HepG2 (cell line): ENCODE data around the gene PANK1. TPM values are rescaled to one million over a fixed set of nuclear protein-coding genes. Genes with fewer than 3 reads are reported as not detected.

ENCODE experiments used
- ARNT2 ChIP-seq: sonication (generic); formaldehyde crosslinking; IDR thresholded peaks from 2 replicates; pipeline ENCODE4 v1.8.0; 2022; ENCODE audit warnings: mild to moderate bottlenecking, low read depth, missing genetic modification reagents, moderate library complexity
- CREBL2 ChIP-seq: sonication (generic); formaldehyde crosslinking; IDR thresholded peaks from 2 replicates; pipeline ENCODE4 v1.8.1; 2023; ENCODE audit warnings: missing genetic modification reagents, mild to moderate bottlenecking, borderline replicate concordance
- DRAP1 ChIP-seq: IDR thresholded peaks from 2 replicates; pipeline ENCODE4 v1.6.1; 2016; ENCODE audit warnings: missing genetic modification reagents, missing compliant biosample characterization
- FIP1L1 ChIP-seq: fragments of 200-400 bp; formaldehyde crosslinking; IDR thresholded peaks from 2 replicates; pipeline ENCODE4 v1.6.1; 2018; ENCODE audit warnings: low read depth, mild to moderate bottlenecking, low read length, moderate library complexity, borderline replicate concordance; ENCODE audit not compliant: insufficient read depth
- GTF2F1 ChIP-seq: fragments of 150-350 bp; IDR thresholded peaks from 2 replicates; pipeline ENCODE4 v1.6.1; 2014; ENCODE audit warnings: low read length
- HDAC1 ChIP-seq: sonication (generic); formaldehyde crosslinking; IDR thresholded peaks from 2 replicates; pipeline ENCODE4 v1.5.1; 2020; ENCODE audit warnings: mild to moderate bottlenecking, missing genetic modification reagents
- HMGXB4 ChIP-seq, 2 experiments: sonication (generic) in 1 of 2; formaldehyde crosslinking in 1 of 2; IDR thresholded peaks; 2 replicates each; pipeline versions ENCODE4 v1.4.0 to v1.6.1; 2018 to 2020; ENCODE audit warnings: missing genetic modification reagents in 2 of 2, borderline replicate concordance in 1 of 2, low read depth in 1 of 2, mild to moderate bottlenecking in 1 of 2, missing biosample characterization in 1 of 2
- HOXA9 ChIP-seq: sonication (generic); formaldehyde crosslinking; IDR thresholded peaks from 2 replicates; pipeline ENCODE4 v1.8.1; 2022; ENCODE audit warnings: missing genetic modification reagents, mild to moderate bottlenecking, moderate library complexity, borderline replicate concordance
- JUNB ChIP-seq: sonication (generic); formaldehyde crosslinking; IDR thresholded peaks from 2 replicates; pipeline ENCODE4 v1.8.0; 2022; ENCODE audit warnings: missing genetic modification reagents, mild to moderate bottlenecking, borderline replicate concordance
- KLF6 ChIP-seq: IDR thresholded peaks from 2 replicates; pipeline ENCODE4 v1.8.0; 2016; ENCODE audit warnings: missing biosample characterization, missing genetic modification reagents
- MEIS1 ChIP-seq: sonication (generic); formaldehyde crosslinking; IDR thresholded peaks from 2 replicates; pipeline ENCODE4 v1.9.0; 2021; ENCODE audit warnings: mild to moderate bottlenecking, missing genetic modification reagents, moderate library complexity, borderline replicate concordance
- NCOA5 ChIP-seq: sonication (generic); formaldehyde crosslinking; IDR thresholded peaks from 2 replicates; pipeline ENCODE4 v1.4.0; 2020; ENCODE audit warnings: missing genetic modification reagents
- RAD21 ChIP-seq: fragments of 450-650 bp; formaldehyde crosslinking; IDR thresholded peaks from 2 replicates; pipeline ENCODE4 v1.5.0; 2020; ENCODE audit warnings: mild to moderate bottlenecking
- TBX3 ChIP-seq: fragments of 450-650 bp; IDR thresholded peaks from 2 replicates; pipeline ENCODE4 v1.6.1; 2017; ENCODE audit warnings: antibody characterized with exemption, mild to moderate bottlenecking, inconsistent platforms, borderline replicate concordance
- UBTF ChIP-seq: sonication (generic); formaldehyde crosslinking; IDR thresholded peaks from 2 replicates; pipeline ENCODE4 v1.4.0; 2020; ENCODE audit warnings: mild to moderate bottlenecking, missing genetic modification reagents
- ZNF317 ChIP-seq: sonication (generic); formaldehyde crosslinking; IDR thresholded peaks from 2 replicates; pipeline ENCODE4 v1.5.0; 2020; ENCODE audit warnings: mild to moderate bottlenecking, missing genetic modification reagents
- ZNF33B ChIP-seq: sonication (generic); formaldehyde crosslinking; IDR thresholded peaks from 2 replicates; pipeline ENCODE4 v1.5.1; 2020; ENCODE audit warnings: mild to moderate bottlenecking, missing genetic modification reagents
- ZNF451 ChIP-seq: sonication (generic); formaldehyde crosslinking; IDR thresholded peaks from 2 replicates; pipeline ENCODE4 v1.5.0; 2020; ENCODE audit warnings: mild to moderate bottlenecking, missing genetic modification reagents
- ZNF557 ChIP-seq: sonication (generic); formaldehyde crosslinking; IDR thresholded peaks from 2 replicates; pipeline ENCODE4 v1.4.0; 2020; ENCODE audit warnings: missing genetic modification reagents
- ZNF562 ChIP-seq: sonication (generic); formaldehyde crosslinking; IDR thresholded peaks from 2 replicates; pipeline ENCODE4 v1.8.0; 2022; ENCODE audit warnings: missing genetic modification reagents, borderline replicate concordance
- ZNF619 ChIP-seq: sonication (generic); formaldehyde crosslinking; IDR thresholded peaks from 2 replicates; pipeline ENCODE4 v1.4.0; 2020; ENCODE audit warnings: mild to moderate bottlenecking, missing genetic modification reagents
- ZNF747 ChIP-seq: sonication (generic); formaldehyde crosslinking; IDR thresholded peaks from 2 replicates; pipeline ENCODE4 v1.8.1; 2023; ENCODE audit warnings: missing genetic modification reagents, mild to moderate bottlenecking, borderline replicate concordance
- ZSCAN31 ChIP-seq: sonication (generic); formaldehyde crosslinking; IDR thresholded peaks from 2 replicates; pipeline ENCODE4 v1.5.0; 2020; ENCODE audit warnings: low read depth, mild to moderate bottlenecking, missing genetic modification reagents
- polyA plus RNA-seq, 8 experiments: library from polyadenylated mRNA; depleted of rRNA in 3 of 8; stranded (reverse) in 7 of 8; unstranded in 1 of 8; fragments of >200 nt; fragmentation: Illumina TruSeq in 4 of 8; extraction: Trizol in 4 of 8; gene quantifications; 2 replicates each; pipeline versions ENCODE4 v1.2.1 to v1.2.3, GENCODE V29; 2011 to 2016; ENCODE audit warnings: low read depth in 4 of 8, missing spikeins in 1 of 8, mixed read lengths in 1 of 8; ENCODE audit not compliant: insufficient read depth in 1 of 8
- total RNA-seq, 5 experiments: library from RNA; depleted of rRNA; stranded (reverse); fragments of >200 nt; fragmentation: Illumina TruSeq; extraction: Trizol; gene quantifications; 2 replicates each; pipeline ENCODE4 v1.2.3, GENCODE V29; 2016; ENCODE audit warnings: low read depth in 1 of 5

The PANK1 gene
- total and polyA plus RNA-seq, 2 of the 13 experiments (the other 11 are each of a cell fraction or from before 2014, with no cell fraction given), result 18.2 to 33.3 TPM

GRCh38 chr10:89644967-89645741 lies at the start of gene PANK1 (continued):
- TF ChIP-seq JUNB (CRISPR knock-in tag), result peak; percentile 65; the same call in 1 of the 2 replicates
- no peak for TF ChIP-seq RAD21 (CRISPR knock-in tag)
- no peak for TF ChIP-seq MEIS1
- peak; percentile 61; the same call in 1 of the 2 replicates for TF ChIP-seq ZNF317 (CRISPR knock-in tag)
- TF ChIP-seq HOXA9 (CRISPR knock-in tag), result peak; percentile 58; the same call in 1 of the 2 replicates
- no peak for TF ChIP-seq NCOA5 (CRISPR knock-in tag)
- TF ChIP-seq ZNF557 (CRISPR knock-in tag), result no peak
- TF ChIP-seq ZNF619 (CRISPR knock-in tag), result no peak; the same call in 1 of the 2 replicates
- no peak for TF ChIP-seq KLF6
- TF ChIP-seq TBX3, result 0 out of 2 replicates have a peak, but pooled peaks have one; percentile 39
- TF ChIP-seq ZSCAN31 (CRISPR knock-in tag), result peak; percentile 74; the same call in 1 of the 2 replicates
- peak; percentile 65; the same call in 1 of the 2 replicates for TF ChIP-seq HDAC1
- TF ChIP-seq GTF2F1, result 0 out of 2 replicates have a peak, but pooled peaks have one; percentile 49
- peak; percentile 66; the same call in 1 of the 2 replicates for TF ChIP-seq ARNT2 (CRISPR knock-in tag)
- TF ChIP-seq ZNF747, result peak; percentile 84
- TF ChIP-seq ZNF33B (CRISPR knock-in tag), result peak; percentile 67; the same call in 1 of the 2 replicates
- 0 out of 2 replicates have a peak, but pooled peaks have one; percentile 37 for TF ChIP-seq CREBL2 (CRISPR knock-in tag)
- no peak for TF ChIP-seq ZNF451 (CRISPR knock-in tag)
- TF ChIP-seq HMGXB4 (CRISPR knock-in tag; IDR thresholded peaks at IDR 0.05; ENCODE audit: borderline replicate concordance in 1 of 2, low read depth in 1 of 2), result peak in 1 of 2 experiments; percentile 36; a peak in 2 of 4 replicates
- peak; percentile 49; the same call in 1 of the 2 replicates for TF ChIP-seq ZNF562 (CRISPR knock-in tag)
- TF ChIP-seq UBTF (CRISPR knock-in tag), result no peak
- no peak; the same call in 1 of the 2 replicates for TF ChIP-seq DRAP1 (CRISPR knock-in tag)
- 0 out of 2 replicates have a peak, but pooled peaks have one; percentile 28 for TF ChIP-seq FIP1L1
